GM18907 (cell line): ENCODE results near the gene HAPLN2.
"Not testable (repeated sequence)": the region's sequence is repeated elsewhere in the genome, so short reads cannot be mapped to it uniquely, and the experiment has no call there.

Experiments used
- ATAC-seq: cut with Tn5 transposase; IDR thresholded peaks from one replicate; pipeline ENCODE4 v1.9.1; 2021; ENCODE audit warnings: mild to moderate bottlenecking, moderate library complexity; ENCODE audit not compliant: unreplicated experiment

Gene HAPLN2

DNA sequence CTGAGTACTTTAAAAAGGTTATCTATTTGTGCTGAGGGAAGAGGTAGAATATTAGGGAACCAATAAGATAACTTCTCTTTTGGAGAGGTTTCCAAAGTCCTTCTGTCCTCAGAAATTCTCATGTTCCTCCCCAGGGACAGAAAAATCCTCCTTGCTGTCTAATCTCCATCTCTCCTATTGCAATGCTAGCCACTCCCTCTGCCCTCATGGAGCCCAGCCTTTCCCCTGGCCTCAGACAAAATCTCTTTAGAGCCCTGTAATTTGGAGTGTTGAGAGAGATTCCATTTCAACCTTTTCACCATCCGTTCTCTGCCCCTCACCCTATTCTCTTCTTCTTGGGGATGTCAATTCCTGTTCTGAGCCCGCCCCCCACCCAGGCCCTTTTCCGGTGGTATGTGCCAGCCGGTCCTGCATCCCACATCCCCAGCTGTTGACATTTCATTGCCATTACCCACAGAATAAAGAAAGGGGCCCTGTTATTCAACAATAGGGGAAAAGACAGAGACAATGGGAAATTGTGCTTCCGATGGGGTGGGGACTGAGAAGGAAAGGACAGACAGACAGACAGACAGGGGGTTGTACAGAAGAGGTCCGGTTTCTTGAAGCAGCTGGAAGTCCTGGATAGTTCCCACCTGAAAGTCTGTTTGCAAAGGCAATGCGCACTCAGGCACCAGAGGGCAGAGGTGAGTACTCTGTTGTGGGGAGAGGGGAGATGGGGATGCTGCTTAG lies at the start of gene HAPLN2:
Gene HAPLN2, plus strand, starts transcription at position 563 of the 729 bp plus-strand sequence. CDS start 4,076 bp downstream, outside the sequence.
- no peak for ATAC-seq

DNA sequence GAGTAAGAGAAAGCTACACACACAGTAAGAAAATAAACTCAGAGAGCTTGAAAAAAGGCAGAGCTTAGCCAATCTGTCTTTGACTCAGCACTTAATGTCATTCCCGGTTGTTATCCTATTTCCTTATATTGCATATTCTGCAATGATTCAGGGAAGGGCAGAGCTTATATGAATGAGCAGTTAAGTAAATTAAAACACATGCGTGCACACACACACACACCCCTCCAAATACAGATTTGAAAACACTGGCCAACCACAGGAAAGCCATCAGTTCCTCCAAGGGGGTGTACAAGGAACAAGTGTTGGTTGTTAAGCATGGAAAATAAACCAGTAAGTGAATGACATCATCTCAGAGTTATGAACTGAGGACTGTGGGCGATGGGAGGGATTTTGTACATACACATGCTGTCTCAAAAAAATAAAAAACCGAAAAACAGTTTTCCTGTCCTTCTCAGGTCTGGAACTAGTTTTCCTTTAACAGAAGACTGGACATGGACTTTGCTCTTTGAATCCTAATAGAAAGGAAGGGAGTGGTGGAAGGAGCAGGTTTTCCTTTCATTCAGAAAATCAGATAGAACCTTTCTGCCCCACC lies 47.9 kb upstream of the HAPLN2 start:
- ATAC-seq: no peak

DNA sequence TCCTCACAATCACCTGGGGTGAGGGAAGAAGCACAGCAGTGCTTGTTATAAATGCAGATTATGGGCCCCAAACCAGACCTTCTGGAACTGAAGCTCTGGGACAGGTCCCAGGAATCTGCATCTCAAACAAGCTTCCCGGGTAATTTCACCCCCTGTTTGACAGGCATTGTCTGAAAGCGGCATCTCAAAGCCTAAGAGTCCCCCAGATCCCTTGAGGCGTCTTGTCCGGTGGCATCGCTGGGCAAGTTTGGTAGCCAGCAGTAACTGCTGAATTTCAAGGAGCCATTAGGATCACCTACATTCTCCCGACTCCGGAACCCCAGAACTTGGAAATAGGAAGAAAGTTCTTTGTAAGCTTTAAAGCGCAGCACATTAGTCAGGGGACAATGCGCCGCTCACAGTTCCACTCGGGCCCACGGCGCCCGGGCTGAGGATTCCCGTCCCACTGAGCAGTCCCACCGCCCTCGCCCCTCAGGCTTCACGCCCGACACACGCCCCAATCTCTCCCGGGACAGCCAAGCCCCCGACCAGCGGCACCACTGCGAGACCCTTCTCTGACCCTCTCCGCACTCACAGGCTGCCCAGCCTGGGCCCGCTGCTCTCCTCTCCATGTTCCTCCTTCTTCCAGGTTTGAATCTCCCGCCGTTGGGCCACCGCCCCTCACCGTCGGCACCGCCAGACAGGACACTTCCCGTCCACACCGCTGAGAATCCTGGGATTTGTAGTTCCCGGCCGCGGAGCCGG lies 47.1 kb upstream of the HAPLN2 start, which contains the start of gene IQGAP3:
Gene IQGAP3, minus strand, starts transcription at position 647 of the 744 bp plus-strand sequence. Its CDS starts 36 bp downstream, at position 611.
- peak; percentile 72 for ATAC-seq

DNA sequence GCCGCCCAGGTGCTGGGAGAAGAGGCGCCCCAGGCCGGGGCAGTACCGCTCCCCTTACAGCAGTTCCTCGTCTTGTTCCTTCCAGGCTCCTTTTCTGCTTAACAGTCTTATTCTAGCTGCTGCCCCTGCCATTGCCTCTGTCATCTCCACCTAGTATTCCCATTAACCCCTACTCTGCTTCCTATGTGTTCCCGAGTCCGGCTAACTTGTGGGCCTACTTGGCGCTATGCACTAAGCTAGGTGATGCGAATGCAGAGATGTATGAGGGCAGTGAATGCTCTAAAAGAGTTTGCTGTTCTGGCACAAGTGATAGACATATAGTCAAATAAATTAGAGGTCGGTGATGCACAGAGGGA lies 46.6 kb upstream of the HAPLN2 start:
- no peak for ATAC-seq

DNA sequence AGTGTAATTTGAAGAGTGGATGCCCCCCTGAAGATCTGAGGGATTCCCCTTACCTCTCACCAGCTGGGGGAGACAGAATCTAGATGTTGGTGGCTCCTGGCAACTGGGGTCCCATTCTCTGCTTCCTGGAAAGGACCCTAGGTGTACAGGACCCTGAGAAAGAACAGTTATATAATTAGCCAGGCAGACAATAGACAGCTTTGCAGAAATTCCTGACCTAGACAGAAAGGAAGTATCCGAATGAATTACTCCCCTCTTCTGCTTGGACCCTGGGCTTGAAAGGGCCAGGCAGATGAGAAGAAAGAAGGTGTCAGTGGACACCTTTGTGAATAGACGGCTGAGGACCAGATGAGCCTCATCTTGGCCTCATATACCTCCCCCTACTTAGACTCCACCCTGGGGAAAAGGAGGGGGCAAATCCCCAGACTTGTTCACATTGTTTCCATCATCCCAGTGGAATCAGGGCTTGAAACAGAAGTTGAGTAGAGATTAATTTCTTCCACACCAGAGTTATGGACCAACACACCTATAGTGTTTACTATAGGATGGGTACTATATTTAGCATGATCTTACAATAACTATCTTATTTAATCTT lies 45.1 kb upstream of the HAPLN2 start:
- ATAC-seq: no peak

DNA sequence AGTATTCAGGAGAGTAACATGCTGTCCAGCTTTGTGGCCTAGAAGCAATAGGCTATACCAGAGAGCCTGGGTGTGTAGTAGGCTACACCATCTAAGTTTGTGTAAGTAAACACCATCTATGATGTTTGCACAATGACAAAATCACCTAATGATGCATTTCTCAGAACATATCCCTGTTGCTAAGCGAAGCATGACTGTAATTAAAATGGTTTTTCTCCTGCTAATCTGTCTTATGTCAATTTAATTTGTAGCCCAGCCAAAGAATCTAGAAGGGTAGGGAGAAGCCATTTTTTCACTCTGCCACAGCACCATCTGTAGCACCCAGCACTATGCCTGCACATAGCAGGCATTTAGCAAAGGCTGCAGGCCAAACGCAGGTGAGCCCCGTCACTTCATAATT lies 41.7 kb upstream of the HAPLN2 start:
- ATAC-seq: no peak

DNA sequence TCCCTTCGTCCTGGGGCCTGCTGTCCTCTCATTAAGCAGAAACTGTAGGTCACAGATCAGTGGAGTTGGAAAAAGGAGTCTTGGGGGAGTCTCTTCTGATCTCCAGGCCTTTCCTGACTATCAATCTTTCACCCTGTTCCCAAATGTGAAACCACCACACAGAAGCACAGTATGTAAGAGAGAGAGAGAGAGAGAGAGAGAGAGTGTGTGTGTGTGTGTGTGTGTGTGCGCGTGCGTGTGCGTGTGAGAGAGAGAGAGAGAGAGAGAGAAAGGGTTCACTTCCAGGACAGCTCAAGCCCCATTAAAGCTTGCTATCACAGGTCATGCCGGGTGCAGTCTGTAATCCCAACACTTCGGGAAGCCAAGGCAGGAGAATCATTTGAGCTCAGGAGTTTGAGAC lies 41.2 kb upstream of the HAPLN2 start:
- no peak for ATAC-seq

DNA sequence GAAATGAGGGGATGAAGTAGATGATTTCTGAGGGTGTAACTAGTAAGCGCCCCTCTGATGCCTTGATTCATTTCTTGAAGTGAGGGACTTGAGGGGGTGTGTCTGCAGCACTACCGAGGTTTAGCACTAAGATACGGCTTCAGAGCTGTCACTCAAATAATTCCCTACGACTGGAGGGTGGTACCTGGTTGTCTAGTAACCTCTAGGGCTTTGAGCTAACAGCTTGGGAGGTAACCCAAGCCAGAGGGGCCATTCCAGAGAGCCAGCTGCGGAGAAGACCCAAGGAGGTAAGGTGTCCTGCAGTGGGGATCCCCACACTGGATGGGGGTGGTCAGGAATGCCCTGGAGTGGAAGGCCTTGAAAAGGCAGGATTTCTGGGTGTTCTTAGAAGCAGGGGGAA lies 39.7 kb upstream of the HAPLN2 start, which contains the start of gene TTC24:
Gene TTC24, plus strand, starts transcription at position 252 of the 400 bp plus-strand sequence. CDS start 1,642 bp downstream, outside the sequence.
- no peak for ATAC-seq

DNA sequence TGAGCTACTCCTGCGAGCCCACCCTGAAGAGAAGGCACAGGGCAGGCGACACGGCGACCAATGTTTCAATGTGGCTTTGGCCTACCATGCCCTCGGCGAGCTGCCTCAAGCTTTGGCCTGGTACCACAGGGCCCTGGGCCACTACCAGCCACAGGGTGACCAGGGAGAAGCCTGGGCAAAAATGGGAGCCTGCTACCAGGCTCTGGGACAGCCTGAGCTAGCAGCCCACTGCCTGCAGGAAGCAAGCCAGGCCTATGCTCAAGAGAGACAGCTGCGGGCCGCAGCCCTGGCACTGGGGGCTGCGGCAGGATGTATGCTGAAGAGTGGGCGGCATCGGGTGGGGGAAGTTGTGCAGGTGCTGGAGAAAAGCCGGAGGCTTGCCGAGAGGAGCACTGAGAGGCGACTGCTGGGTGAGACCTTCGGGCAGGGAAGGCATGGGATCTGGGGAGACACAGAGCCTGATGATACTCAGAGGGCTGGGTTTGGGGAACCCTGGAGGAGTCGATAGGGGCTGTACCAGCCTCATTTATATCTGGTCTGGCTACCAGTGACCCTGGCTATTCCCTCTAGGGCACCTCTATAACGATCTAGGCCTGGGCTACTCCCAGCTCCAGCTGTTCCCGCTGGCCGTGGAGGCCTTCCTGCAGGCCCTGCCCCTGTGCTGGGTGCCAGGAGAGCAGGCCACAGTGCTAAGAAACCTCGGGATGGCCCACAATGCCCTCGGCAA lies 37.4 kb upstream of the HAPLN2 start:
- no peak for ATAC-seq

DNA sequence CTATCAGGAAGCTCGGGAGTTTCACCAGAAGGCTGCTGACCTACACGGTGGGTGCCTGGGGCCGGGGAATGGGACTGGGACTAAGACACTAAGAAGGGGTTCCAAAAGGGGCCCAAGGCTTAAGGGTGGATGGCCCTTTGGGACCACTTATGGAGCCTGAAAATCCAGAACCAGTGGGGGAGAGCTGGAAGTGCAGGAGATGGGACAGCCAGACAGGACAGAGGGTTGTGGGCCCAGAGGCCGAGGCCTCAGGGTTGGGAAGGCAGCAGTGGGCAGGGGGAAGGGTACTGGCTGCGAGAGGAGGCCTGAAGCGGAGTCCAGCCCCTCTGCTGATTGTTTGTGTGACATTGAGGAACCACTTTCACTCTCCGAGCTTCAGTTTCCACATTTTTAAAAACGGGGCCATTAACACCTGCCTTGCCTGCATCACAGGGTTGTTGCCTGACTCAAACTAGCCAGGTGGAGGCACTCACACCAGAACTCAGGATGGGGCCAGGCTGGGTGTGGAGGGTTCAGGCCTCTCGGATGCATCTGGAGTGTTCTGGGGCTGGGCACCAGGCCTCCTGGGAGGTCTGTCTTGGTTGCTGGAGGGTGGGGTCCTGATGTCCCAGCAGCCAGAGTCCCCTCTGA lies 36.7 kb upstream of the HAPLN2 start:
- ATAC-seq: no peak

DNA sequence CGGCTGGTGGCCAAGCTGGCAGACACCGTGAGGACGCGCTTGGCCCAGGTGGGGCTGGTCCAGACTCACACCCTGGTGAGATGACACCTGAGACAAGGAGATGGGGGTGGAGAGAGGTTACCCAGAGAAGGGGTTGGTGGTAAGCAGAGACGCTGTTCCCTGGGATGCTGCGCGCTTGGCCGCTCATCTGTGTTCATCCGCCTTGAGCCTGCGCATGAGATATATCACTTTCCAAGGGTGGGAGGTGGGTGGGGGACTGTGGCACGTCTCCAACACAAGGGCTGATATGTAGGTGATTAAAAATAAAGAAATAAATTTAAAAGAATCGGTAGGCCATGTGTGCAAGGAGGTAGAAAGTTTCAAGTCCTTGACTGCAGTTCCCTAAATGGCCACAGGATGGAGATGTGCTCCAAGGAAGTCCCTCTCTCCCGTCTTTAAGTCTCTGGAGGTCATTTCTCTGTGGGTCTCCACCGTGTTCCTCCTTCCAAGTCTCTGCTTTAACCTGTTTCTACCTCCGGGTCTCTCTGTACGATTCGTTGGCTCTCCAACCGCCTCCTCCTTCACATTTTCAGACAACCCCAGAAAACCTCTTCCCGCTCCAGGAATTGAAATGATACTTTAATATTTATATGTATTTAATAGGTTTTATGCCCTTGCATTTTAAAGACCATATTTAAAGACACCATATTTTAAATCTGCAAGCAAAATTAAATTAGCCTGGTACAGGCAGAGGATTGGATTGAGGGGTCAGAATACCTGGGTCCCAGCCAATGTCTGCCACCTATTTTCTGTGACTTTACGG lies 35.2 kb upstream of the HAPLN2 start:
- no peak for ATAC-seq

DNA sequence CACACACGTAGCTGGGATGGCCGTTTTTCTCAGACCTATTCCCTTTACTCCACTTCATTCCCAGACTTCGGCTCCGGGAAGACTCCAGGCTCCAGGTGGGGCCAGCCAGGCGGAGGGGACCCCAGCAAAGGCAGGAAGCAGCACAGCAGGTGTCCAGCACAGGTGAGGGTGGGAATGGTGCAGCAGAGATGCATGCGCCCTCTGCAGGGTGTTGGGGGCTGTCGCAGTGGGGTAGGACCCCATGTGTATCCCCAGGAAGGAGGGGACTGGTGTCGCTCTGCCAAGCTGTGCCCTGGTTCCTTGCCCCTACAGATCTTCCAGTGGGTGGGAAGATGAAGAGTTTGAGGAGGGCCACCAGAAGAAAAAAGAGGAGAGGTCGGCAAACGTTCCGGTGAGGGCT lies 34.4 kb upstream of the HAPLN2 start:
- ATAC-seq: no peak

DNA sequence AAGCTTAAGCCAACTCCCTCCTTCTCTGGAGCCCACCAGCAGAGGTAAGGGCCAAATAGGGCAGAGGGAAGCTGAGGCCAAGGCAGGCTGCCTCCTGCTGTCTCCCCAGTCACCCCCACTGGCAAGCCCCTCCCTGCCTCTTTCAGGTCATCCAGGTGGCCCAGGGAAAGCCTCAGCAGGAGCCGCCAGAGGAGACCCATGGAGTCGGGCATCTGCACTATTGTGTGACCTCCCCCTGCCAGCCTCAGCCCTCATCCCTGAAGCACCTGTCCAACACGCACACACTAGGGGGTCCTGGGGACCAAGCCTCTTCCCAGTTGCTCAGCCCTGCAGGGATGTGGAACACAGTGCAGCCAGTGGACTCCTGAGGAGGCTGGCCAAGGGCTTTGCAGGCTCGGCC lies 32.9 kb upstream of the HAPLN2 start:
- ATAC-seq: no peak

DNA sequence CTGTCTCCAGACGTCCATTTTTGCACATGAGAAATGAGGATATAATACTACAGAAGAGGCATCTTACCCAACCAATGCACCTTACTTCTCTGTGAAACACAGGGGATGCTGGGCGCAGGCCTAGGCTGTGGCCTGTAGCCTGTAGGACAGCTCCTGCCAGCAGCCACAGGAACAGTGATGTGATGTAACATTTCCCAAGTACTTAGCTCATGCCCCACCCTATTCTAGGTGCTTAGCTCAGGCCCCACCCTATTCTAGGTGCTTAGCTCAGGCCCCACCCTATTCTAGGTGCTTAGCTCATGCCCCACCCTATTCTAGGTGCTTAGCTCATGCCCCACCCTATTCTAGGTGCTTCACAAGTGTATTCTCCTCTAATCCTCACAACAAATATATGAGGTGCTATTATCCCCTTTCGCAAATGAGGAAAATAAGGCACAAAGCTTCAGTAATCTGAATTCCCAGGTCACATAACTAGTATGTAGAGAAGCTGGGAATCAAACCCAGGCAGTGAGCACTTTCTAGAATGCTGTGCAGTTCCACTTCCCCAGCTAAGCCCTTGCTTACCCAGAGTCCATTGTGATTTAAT lies 32.2 kb upstream of the HAPLN2 start:
- no peak for ATAC-seq

DNA sequence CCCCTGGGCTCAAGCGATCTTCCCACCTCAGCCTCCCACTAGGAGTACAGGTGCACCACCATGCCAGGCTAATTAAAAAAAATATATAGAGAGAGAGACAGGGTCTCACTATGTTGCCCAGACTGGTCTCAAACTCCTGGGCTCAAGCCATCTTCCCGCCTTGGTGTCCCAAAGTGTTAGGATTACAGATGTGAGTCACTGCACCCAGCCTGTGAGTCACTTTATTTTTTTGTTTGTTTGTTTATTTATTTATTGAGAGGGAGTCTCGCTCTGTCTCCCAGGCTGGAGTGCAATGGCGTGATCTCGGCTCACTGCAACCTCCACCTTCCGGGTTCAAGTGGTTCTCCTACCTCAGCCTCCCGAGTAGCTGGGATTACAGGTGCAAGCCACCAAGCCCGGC lies 31.3 kb upstream of the HAPLN2 start:
- not testable (repeated sequence) for ATAC-seq

DNA sequence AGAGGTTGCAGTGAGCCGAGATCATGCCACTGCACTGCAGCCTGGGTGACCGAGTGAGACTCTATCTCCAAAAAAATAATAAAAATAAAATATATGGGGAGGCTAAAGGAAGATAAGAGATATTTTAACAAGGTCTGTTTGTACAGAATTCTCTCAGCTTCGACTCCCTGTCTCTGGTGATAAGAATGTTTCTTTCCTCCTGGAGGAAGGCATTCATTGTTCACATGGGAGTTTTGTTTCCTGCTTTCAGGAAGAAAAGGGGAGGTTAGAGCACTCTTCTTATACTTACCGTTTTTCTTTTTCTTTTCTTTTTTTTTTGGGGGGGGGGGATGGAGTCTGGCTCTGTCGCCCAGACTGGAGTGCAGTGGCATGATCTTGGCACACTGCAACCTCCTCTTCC lies 29.7 kb upstream of the HAPLN2 start:
- ATAC-seq: no peak

DNA sequence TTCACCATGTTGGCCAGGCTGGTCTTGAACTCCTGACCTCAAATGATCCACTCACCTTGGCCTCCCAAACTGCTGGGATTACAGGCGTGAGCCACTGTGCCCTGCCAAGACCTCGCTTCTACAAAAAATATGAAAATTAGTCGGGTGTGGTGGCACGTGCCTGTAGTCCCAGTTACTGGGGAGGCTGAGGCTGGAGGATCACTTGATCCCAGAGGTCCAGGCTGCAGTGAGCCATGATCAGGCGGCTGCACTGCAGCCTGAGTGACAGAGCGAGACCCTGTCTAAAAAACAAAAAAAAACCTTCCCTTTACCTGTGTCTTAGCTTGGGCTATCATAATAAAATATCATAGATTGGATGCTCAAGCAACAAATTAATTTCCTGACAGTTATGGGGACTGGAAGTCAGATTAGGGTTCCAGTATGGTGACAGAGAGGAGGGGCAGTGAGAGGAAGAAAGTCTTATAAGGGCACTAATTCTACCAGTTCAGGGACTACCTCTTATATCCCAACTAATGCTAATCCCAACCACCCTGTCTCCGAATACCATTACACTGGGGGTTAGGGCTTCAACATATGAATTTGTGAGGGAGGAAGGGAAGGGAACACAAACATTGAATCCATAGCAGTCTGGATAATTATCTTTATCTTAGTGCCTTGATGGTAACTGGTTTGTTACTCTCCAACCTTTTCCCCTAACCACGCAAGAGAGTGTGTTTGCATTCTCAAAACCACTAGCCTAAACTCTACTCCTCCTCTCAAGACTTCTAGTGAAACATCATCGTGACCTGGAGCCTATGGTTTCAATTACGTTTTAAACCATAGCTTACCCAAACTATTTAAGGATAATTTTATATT lies 28.7 kb upstream of the HAPLN2 start:
- ATAC-seq: no peak

DNA sequence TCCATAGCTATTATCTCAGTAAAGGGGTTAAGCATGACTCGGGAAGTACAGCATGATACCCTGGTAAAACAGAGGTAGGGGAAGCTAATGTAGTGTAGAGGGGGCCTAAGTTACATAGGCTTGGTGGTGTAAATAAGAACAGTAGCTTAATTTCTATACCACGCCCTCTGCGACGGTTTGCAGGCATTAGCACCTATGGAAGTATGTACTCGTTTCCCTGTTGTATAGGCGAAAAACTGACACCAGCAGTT lies 28.1 kb upstream of the HAPLN2 start:
- peak; percentile 3 for ATAC-seq
